ENCODE data around the gene KRT17. TPM values are rescaled to one million over a fixed set of nuclear protein-coding genes. Genes with fewer than 3 reads are reported as not detected.
"Not testable (repeated sequence)": the region's sequence is repeated elsewhere in the genome, so short reads cannot be mapped to it uniquely, and the experiment has no call there.

KRT17 gene
- total RNA-seq, 1 experiment from 2014 or later: 1.9 TPM

- H3K27ac ChIP-seq (ENCODE audit: low read length): no peak overlapping the region
- intact Hi-C loops (cut with micrococcal nuclease; ENCODE audit: unreplicated experiment): no loop called here
- in situ Hi-C loops (cut with HindIII; ENCODE audit: low pct_unique_long_range_greater_than_20kb, low sequenced_read_pairs): no loop called here
- ATAC-seq (no peak; the same call in 1 of the 2 replicates), DNase-seq (ENCODE audit: low read depth, low spot score) (no peak)
- no peaks in the 10 kb centered on the region for H3K9me3 ChIP-seq (ENCODE audit: control insufficient read depth, insufficient read depth, low read depth, low read length)
- no TSS peak for BruUV-seq (replicated peaks)
- POLR2A ChIA-PET: no interaction called here
- no peak overlapping the region for H3K4me3 ChIP-seq (ENCODE audit: low read depth in 2 of 2, low read length in 2 of 2)
- CTCF ChIA-PET: interaction anchor here (0.6 kb wide), 1 partner anchor 46 kb away, joined by 4 read pairs; no protein-coding TSS in a partner anchor
- H3K36me3 ChIP-seq (ENCODE audit: control insufficient read depth, insufficient read depth, low read length): no peaks in the 10 kb centered on the region
- TF ChIP-seq CTCF (IDR thresholded peaks at IDR 0.05) (no peak), POLR2AphosphoS5 (IDR thresholded peaks at IDR 0.05; ENCODE audit: low read depth, low read length) (no peak), REST (IDR thresholded peaks at IDR 0.05; ENCODE audit: insufficient read depth in 1 of 2, low read depth in 2 of 2, low read length in 1 of 2) (no peak), SIN3A (IDR thresholded peaks at IDR 0.05; ENCODE audit: borderline replicate concordance, insufficient read depth, low read depth, low read length) (no peak), TCF7L2 (IDR thresholded peaks at IDR 0.05; ENCODE audit: low read depth, low read length) (no peak)
- peaks cover 8% of the 10 kb centered on the region for H3K4me1 ChIP-seq (ENCODE audit: control insufficient read depth, insufficient read depth, low read length)
- no peaks in the 10 kb centered on the region for H3K27me3 ChIP-seq (ENCODE audit: control insufficient read depth, insufficient read depth, low read length)
Measured at GRCh38 chr17:41617136-41617535, 7.2 kb downstream of the KRT17 start.

- POLR2A ChIA-PET; intact Hi-C loops (cut with micrococcal nuclease; ENCODE audit: unreplicated experiment); H3K27ac ChIP-seq (ENCODE audit: low read length); H3K4me3 ChIP-seq (ENCODE audit: low read depth in 2 of 2, low read length in 2 of 2); H3K4me1 ChIP-seq (ENCODE audit: control insufficient read depth, insufficient read depth, low read length); H3K9me3 ChIP-seq (ENCODE audit: control insufficient read depth, insufficient read depth, low read depth, low read length); in situ Hi-C loops (cut with HindIII; ENCODE audit: low pct_unique_long_range_greater_than_20kb, low sequenced_read_pairs); H3K36me3 ChIP-seq (ENCODE audit: control insufficient read depth, insufficient read depth, low read length); H3K27me3 ChIP-seq (ENCODE audit: control insufficient read depth, insufficient read depth, low read length); ATAC-seq; BruUV-seq (replicated peaks); DNase-seq (ENCODE audit: low read depth, low spot score): not testable (repeated sequence)
- CTCF ChIA-PET: interaction anchor here (0.6 kb wide), 1 partner anchor 47 kb away, joined by 4 read pairs; no protein-coding TSS in a partner anchor
Measured at GRCh38 chr17:41616486-41616885, 7.9 kb downstream of the KRT17 start.

DNA sequence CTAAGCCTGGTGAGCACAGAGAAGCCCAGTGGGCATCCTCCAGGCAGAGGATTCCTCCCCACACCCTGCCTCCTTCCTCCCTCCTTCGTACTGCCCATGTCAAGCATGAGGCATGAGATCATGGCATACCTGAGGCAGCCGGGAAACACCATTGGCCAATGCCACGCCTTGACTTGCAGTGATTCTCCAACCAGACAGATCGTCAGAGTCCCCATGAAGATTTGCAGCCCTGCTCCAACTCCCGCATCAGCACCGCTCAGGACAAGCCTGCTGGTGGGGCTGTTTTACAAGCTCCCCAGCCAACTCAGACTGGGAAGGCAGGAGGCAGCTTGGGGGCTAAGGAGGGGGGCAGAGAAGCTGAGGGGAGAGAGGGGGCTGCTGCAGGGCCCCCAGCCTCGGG is 8.9 kb downstream of the KRT17 start:
- CTCF ChIA-PET: no interaction called here
- intact Hi-C loops (cut with micrococcal nuclease; ENCODE audit: unreplicated experiment): no loop called here
- BruUV-seq (replicated peaks): no TSS peak

More for the DNA sequence above, 8.9 kb downstream of the KRT17 start:
- DNase-seq (ENCODE audit: low read depth, low spot score) (no peak), ATAC-seq (no peak)
- Histone ChIP-seq H3K36me3 (ENCODE audit: control insufficient read depth, insufficient read depth, low read length) (no peaks in the 10 kb centered on the region), H3K27me3 (ENCODE audit: control insufficient read depth, insufficient read depth, low read length) (no peaks in the 10 kb centered on the region), H3K4me3 (ENCODE audit: low read depth in 2 of 2, low read length in 2 of 2) (no peak overlapping the region), H3K4me1 (ENCODE audit: control insufficient read depth, insufficient read depth, low read length) (peaks cover 8% of the 10 kb centered on the region), H3K27ac (ENCODE audit: low read length) (no peak overlapping the region), H3K9me3 (ENCODE audit: control insufficient read depth, insufficient read depth, low read depth, low read length) (no peaks in the 10 kb centered on the region)
- POLR2A ChIA-PET: no interaction called here
- in situ Hi-C loops (cut with HindIII; ENCODE audit: low pct_unique_long_range_greater_than_20kb, low sequenced_read_pairs): no loop called here
- no peak for TF ChIP-seq TCF7L2 (IDR thresholded peaks at IDR 0.05; ENCODE audit: low read depth, low read length)
- no peak for TF ChIP-seq REST (IDR thresholded peaks at IDR 0.05; ENCODE audit: insufficient read depth in 1 of 2, low read depth in 2 of 2, low read length in 1 of 2)

All from Panc1 (cell line).